SW480 (cell line): ENCODE measurements around the gene DDA1.
"Not testable (repeated sequence)": the region's sequence is repeated elsewhere in the genome, so short reads cannot be mapped to it uniquely, and the experiment has no call there.

Experiments
- DNase-seq: peaks from one replicate; pipeline ENCODE4 v3.0.0-alpha.2; 2016; ENCODE audit warnings: low spot score

The DDA1 gene

DNA sequence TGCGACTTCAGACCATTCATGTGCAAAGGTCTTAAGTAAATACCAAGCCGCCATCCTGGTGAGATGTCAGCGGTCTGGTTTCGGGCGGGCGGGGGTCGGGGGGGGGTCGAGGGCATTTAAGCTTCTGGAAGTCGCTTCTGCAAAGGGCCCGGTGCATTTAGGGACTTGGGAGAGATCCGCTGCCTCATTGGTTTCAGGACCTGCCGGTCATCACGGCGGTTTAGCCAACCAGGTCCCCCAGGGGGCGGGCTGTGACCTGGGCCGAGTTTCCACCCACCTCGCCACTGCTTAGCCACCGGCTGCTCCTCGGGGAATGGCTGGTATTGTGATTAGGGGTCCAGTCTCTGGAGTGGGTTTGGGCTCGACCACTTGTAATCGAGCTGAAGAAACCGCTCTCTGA is 19.9 kb upstream of the DDA1 start:
- DNase-seq = peak; percentile 36

GRCh38 chr19:17292301-17293074 is 16.9 kb upstream of the DDA1 start:
- DNase-seq = peak; percentile 92

- DNase-seq = no peak
These were observed 15.8 kb upstream of the DDA1 start for GRCh38 chr19:17293605-17294004.

- DNase-seq = peak; percentile 31
These were observed 15.1 kb upstream of the DDA1 start for GRCh38 chr19:17294051-17294891.

- not testable (repeated sequence) for DNase-seq
These were observed 13.8 kb upstream of the DDA1 start for GRCh38 chr19:17295551-17295950.

DNA sequence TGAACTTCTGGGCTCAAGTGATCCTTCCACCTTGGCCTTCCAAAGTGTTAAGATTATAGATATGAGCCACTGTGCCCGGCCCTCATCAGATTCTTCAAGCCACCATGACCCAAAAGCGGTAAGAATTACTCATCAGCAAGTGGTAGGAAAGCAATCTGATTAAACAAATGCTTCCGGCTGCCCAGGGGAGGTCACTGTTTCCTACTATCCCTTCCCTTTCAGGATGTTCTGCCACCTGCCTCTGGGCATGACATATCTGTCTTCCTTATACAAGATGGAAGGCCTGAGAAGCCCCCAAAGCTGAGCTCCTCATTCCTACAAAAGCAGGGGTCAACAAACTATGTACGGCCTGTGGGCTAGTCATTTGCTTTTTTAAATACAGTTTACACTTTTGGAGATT is 13.1 kb upstream of the DDA1 start:
- peak; percentile 52 for DNase-seq

DNA sequence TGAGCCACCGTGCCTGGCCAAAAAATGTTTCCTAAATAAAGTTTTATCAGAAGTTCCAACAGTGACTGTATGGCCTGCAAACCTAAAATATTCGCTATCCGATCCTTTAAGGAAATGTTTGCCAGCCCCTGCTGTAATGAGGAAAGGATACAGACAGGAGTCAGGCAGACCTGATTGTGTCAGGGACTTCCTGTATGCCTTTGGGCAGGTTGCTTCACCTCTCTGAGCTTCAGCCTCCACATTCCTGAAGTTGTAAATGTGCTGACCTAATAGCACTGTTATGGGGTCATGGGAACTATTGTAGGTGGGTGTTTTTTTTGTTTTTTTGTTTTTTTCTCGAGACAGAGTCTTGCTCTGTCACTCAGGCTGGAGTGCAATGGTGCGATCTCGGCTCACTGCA is 12.4 kb upstream of the DDA1 start:
- no peak for DNase-seq

DNA sequence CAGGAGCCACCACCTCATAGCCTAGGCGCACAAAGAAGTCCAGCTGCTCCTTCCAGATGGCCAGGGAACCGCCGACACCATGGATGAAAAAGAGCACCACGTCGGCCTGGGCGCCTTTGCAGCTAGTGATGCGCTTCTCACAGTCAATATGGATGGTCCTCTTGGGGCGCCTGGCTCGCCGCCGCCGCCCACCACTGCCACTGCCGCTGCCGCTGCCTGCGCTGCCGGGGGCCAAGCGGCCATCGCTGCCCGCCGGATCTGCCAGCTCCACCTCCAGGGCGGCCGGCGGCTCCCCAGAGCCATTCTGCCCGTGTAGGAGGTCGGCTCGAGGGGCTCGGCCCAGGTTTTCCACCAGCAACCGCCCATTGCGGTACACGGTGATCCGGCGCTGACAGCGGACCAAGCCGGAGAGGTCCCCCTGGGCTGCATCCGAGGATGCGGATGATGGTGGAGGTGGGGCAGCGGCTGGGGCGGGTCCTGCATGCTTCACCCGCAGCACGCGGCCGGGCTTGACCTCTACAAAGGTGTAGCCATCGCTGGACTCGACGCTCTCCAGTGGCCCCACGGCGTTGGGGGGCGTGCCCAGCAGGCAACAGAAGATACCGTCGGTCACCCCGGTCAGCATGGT is 8.3 kb upstream of the DDA1 start:
- no peak for DNase-seq

DNA sequence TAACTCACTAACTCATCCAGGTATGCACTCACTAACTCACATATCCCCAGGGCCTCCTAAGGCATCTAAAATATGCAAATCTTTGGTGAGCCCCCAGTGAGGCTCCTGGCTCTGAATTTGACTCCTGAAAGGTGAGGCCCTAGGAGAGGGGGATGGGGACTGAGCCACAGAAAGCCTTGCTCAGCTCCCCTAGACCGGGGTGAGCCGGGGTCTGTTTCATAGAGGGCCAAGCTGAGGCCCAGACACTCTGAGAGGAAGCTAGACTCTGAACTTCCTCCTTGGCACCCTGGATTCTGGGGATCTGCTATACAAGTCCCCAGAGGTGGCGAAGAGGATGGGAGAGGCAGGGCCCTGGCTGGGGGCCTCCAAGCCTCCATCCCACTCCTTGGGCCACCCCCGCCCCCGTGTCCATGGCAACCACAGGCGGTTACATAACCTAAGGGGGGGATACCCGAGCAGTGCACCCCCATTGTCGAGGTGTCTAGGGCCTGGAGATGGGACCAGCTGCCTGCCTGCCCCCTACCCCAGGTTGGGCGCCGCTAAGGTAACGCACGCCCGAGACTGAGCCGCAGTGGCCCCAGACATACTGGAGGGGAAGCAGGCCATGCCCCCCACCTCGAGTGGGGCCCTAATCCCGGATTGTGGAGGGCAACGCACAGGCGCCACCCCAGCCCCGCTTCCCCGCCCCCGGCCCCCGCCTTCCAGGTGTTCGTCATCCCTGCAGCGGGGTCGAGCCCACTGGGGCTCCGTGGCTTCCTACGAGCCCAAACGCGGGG is 6.8 kb upstream of the DDA1 start:
- DNase-seq = no peak

DNA sequence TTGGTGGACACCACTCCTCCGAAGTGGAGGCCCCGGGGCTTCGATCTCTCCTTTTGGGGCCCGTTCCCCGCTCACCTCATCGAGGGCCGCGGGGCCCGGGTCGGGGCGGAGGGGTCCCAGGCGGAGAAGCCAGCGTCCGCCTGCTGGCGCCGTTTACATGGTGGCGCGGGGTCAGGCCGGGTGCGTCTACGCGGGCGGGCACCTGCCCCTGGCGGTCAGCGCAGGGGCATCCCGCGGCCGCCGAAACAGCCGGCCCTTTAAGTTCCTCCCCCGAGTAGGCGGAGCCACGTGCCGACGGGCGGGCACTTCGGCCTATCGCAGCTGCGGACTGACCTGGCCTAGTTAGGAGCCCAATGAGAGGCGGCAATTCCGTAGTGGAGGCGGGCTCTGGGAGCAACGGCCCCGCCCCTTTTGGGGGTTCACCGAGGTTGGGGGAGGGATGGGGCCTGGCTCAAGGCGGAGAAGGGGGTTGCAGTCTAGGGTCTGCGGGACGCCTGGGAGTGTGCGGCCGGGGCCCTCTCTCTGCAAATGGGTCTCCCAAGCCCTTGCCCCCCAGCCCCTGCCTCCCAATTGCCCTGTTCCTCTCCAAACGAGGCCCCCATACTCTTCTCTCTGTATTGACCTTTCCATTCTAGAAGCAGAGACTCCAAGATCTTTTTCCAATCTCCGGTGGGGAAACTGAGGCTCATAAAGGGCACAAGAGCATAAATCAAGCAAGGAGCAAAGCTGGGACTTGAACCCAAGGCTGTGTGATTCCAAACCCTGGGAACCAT is 6.0 kb upstream of the DDA1 start, which contains the start of gene ABHD8:
ABHD8 (minus strand) TSS at position 259 of the 773 bp plus-strand sequence. CDS start 1,809 bp downstream, outside the sequence.
- DNase-seq = peak; percentile 89

DNA sequence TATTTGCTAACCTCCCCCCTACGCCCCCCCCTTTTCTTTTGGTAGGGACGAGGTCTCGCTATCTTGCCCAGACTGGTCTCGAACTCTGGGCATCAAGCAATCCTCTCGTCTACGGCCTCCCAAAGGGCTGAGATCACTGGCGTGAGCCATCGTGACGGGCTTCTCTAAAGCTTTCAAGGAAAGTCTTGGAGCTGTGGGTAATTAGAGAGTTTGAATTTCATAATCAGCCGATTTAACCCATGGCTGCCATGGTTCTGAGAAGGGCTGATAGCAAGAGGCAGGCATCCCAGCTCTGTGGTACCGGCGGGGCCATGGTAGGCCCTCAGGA is 5.5 kb upstream of the DDA1 start:
- no peak for DNase-seq

DNA sequence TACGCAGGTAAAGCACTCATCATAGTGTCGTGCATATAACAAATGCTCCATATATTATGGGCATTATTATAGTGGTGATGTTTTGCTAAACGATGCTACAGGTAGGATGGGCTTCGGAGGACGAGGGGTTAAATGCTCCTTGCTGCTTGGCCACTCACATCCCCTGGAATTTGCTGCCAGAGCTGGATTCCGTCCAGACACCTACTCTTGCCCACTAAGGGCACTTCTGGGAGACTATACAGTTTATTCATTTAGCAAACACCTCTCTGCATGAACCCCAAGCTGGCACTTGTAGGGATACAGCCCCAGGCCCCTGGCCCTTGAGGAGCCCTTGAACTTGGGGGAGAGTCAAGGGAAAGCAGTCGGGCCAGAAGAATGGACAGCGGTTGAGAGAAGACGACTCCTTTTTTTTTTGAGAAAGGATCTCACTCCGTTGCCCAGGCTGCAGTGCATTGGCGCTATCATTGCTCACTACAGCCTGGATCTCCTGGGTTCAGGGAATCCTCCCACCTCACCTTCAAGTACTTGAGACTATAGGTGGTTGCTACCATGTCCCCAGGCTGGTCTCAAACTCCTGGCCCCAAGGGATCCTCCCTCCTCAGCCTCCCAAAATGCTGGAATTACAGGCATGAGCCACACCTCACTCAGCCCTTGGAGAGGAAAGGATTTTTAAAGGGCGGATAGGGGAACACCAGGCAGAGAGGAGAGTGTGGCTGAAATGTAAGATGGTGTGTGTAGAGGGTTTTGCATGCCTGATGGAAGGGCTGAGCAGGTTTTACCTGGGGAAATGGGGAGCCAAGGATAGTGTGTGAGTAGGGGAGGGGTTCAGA is 4.8 kb upstream of the DDA1 start:
- DNase-seq = no peak

DNA sequence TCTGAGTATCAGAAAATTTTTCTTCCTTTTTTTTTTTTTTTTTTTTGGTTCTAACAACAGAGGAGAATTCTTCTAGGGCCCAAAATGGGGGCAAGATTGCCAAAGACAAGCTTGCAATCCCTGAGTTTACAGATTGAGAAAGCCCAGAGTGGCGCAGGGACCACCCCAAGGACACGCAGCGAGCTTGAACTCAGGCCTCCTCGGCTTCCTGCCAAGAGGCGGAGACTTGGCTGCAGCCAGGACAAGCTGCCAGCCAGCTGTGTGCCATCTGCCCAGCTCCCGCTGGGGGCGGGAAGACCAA is 4.2 kb upstream of the DDA1 start:
- DNase-seq = no peak

GRCh38 chr19:17305517-17306284 is 3.7 kb upstream of the DDA1 start, which contains the start of gene MRPL34:
Gene MRPL34 (plus strand): TSS chr19:17305872. CDS start chr19:17305893, 21 bp downstream.
- DNase-seq = peak; percentile 100

GRCh38 chr19:17306285-17306714 is 3.1 kb upstream of the DDA1 start:
- DNase-seq = no peak

GRCh38 chr19:17307876-17308377 is 1.4 kb upstream of the DDA1 start:
- DNase-seq = no peak

DNA sequence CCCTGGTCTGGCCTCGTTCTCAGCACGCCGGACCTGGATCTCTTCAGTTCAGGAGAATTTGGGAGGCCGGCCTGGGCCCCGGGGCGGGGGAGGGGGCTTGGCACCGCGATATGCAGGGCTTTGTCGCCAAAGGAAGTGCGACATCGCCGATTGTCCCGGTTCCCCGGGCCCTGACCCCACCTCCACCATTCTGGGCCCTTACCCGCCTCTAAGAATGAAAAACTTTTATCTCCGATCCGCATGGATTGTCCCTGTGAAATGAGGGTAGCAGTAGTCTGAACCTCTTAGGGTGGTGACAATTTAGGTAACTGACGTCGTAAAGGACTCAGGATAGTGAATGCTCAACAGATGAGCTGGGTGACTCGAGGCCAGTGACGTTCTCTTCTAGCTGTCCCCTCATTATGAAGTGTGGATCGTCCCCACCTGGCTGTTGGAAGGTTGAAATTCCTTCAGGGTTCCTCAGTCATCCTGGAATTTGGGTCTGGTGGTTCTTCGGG is 650 bp downstream of the DDA1 start:
- DNase-seq = no peak

DNA sequence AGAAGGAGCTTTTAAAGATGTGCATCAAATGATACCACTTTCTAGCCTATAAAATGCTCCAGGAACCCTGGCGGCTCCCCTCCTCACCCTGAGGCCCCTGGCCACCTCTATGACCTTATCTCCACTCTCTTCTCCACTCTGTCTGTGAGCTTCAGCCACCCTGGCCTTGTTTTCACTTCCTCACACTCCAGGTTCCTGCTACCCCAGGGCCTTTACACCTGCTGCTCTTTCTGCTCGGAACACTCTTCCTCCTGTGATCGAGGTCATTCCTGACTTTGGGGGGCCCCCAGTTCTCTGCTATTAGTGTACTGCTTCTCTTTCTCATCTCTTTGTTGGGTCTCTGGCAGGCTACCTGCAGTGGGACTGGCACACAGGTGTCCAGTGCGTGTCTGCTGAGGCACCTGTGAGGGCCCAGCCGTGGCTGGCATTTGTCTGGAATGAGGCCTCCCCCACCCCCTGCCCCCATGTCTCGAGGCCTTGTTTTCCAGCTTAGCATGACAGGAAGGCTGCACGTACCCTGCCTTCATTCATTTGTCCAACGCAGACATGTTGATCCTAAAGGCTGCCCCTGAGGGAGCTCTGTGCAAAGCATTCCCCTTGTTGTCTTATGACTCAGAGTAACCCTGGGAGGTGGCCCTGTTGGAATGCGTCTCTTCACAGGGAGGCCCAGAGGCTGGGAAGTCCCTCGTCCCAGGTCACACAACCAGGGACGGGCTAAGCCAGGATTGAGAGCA is 2.3 kb downstream of the DDA1 start:
- no peak for DNase-seq
